ENCODE results near the gene TNRC6B.
"Not testable (repeated sequence)": the region's sequence is repeated elsewhere in the genome, so short reads cannot be mapped to it uniquely, and the experiment has no call there.

TNRC6B gene

DNA sequence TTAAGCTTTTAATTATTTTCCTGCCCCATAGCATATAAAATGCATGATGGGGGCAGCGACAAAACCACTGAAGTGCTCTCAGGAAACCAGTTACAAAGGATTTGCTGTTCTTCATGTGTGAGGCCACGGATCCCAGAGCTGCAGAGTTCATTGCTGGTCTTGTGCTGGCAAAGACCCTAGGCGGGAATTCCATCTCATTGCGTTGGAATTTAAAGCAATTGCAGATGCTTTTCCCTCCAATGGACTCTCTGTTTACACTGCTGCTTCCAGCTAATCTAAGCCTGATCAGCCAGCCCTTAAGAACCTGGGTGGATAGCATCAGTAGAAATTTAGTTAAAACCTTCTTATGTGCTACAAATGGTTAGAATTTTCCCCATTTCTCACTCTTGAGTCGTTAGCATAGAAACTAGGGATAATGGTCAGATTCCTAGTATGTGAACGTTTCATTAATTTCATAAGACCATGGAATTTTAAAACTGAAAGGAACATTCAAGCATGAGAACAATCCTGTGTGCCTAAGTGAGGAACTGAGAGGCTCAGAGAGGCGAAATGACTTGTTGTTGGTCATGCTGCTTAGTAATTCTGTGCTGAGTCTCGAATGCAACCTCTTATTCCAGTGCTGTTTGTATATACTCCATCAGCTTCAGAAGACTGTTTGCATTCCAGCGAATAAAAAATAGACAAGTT, 132.5 kb downstream of the TNRC6B start:
- no peak for TF ChIP-seq POLR2A (IDR thresholded peaks at IDR 0.05; ENCODE audit: extremely low read depth, insufficient read length)
- no peak for DNase-seq (ENCODE audit: low read depth)
- H3K4me3 ChIP-seq (ENCODE audit: low read depth, low read length), result no peak overlapping the region

GRCh38 chr22:40310768-40311120, 133.0 kb downstream of the TNRC6B start:
- TF ChIP-seq CTCF (IDR thresholded peaks at IDR 0.05; ENCODE audit: low read depth, low read length) (no peak), MAX (IDR thresholded peaks at IDR 0.05; ENCODE audit: low read depth, low read length) (no peak), MYC (IDR thresholded peaks at IDR 0.05; ENCODE audit: low read depth, low read length) (no peak), POLR2A (IDR thresholded peaks at IDR 0.05; ENCODE audit: extremely low read depth, insufficient read length) (no peak)
- DNase-seq (ENCODE audit: low read depth), result no peak
- H3K4me3 ChIP-seq (ENCODE audit: low read depth, low read length), result no peak overlapping the region

- not testable (repeated sequence) for DNase-seq (ENCODE audit: low read depth); H3K4me3 ChIP-seq (ENCODE audit: low read depth, low read length)
These were observed 133.9 kb downstream of the TNRC6B start for GRCh38 chr22:40311646-40312045.

GRCh38 chr22:40312050-40312449, 134.3 kb downstream of the TNRC6B start:
- TF ChIP-seq MYC (IDR thresholded peaks at IDR 0.05; ENCODE audit: low read depth, low read length) (no peak), POLR2A (IDR thresholded peaks at IDR 0.05; ENCODE audit: extremely low read depth, insufficient read length) (no peak), CTCF (IDR thresholded peaks at IDR 0.05; ENCODE audit: low read depth, low read length) (no peak), MAX (IDR thresholded peaks at IDR 0.05; ENCODE audit: low read depth, low read length) (no peak)
- no peak overlapping the region for H3K4me3 ChIP-seq (ENCODE audit: low read depth, low read length)
- no peak for DNase-seq (ENCODE audit: low read depth)

GRCh38 chr22:40313007-40313406, 135.3 kb downstream of the TNRC6B start:
- DNase-seq (ENCODE audit: low read depth), result no peak
- no peak overlapping the region for H3K4me3 ChIP-seq (ENCODE audit: low read depth, low read length)
- no peak for TF ChIP-seq MYC (IDR thresholded peaks at IDR 0.05; ENCODE audit: low read depth, low read length)
- no peak for TF ChIP-seq MAX (IDR thresholded peaks at IDR 0.05; ENCODE audit: low read depth, low read length)
- no peak for TF ChIP-seq POLR2A (IDR thresholded peaks at IDR 0.05; ENCODE audit: extremely low read depth, insufficient read length)
- no peak for TF ChIP-seq CTCF (IDR thresholded peaks at IDR 0.05; ENCODE audit: low read depth, low read length)

- H3K4me3 ChIP-seq (ENCODE audit: low read depth, low read length), result no peak overlapping the region
- no peak for TF ChIP-seq CTCF (IDR thresholded peaks at IDR 0.05; ENCODE audit: low read depth, low read length)
- TF ChIP-seq MYC (IDR thresholded peaks at IDR 0.05; ENCODE audit: low read depth, low read length), result no peak
- no peak for TF ChIP-seq MAX (IDR thresholded peaks at IDR 0.05; ENCODE audit: low read depth, low read length)
- TF ChIP-seq POLR2A (IDR thresholded peaks at IDR 0.05; ENCODE audit: extremely low read depth, insufficient read length), result no peak
- DNase-seq (ENCODE audit: low read depth), result no peak
These were observed 136.3 kb downstream of the TNRC6B start for GRCh38 chr22:40314041-40314440.

DNA sequence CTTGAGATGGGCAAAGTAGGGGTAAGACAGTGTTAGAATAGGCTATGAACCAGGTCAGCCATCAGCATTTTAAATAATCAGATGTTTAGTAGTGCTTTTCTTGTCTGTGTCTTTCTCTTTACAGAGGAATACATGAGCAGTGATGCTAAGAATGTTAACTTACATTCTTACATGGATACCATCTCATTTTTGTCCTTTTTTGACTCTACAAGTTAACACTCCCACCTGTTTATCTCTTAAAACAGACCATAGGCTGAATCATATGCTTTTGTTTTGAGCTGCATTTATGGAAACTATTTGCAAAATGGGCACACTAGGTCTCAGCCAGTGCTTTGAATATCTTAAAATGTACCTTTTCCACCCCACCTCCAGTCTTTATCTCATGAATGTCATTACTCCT, 143.0 kb downstream of the TNRC6B start:
- DNase-seq (ENCODE audit: low read depth), result no peak
- no peak overlapping the region for H3K4me3 ChIP-seq (ENCODE audit: low read depth, low read length)
- TF ChIP-seq MYC (IDR thresholded peaks at IDR 0.05; ENCODE audit: low read depth, low read length), result no peak
- no peak for TF ChIP-seq CTCF (IDR thresholded peaks at IDR 0.05; ENCODE audit: low read depth, low read length)
